Lung (tissue), 12 donors: Measurements from ENCODE around the gene PKHD1. TPM values are rescaled to one million over a fixed set of nuclear protein-coding genes. Genes with fewer than 3 reads are reported as not detected.
A peak's percentile ranks its signal among the peaks of the same experiment; 100 is the strongest.

Experiments
- ATAC-seq: fragments of 200-7000 bp; cut with Tn5 transposase; one replicate; pipeline ENCODE4 v1.9.1; 2020; ENCODE audit warnings: moderate number of reproducible peaks; ENCODE audit not compliant: insufficient read depth, low FRiP score
- DNase-seq, 3 donors: peaks; one replicate each; pipeline ENCODE4 v3.0.0-alpha.2; 2013 to 2017
- H3K27ac ChIP-seq, 2 donors: one replicate each; pipeline ENCODE4 v1.5.1; 2013; ENCODE audit warnings: mild to moderate bottlenecking in 2 of 2, moderate library complexity in 2 of 2, control low read depth in 1 of 2, inconsistent platforms in 1 of 2, low read depth in 1 of 2, low read length in 1 of 2
- H3K27me3 ChIP-seq, 3 donors: one replicate each; pipeline ENCODE4 v1.5.1; 2013; ENCODE audit warnings: low read length in 2 of 3; ENCODE audit not compliant: control insufficient read depth in 3 of 3, insufficient read depth in 3 of 3
- H3K36me3 ChIP-seq, 4 donors: one replicate each; pipeline ENCODE4 v1.5.1; 2013; ENCODE audit warnings: low read length in 4 of 4, mild to moderate bottlenecking in 1 of 4, moderate library complexity in 1 of 4; ENCODE audit not compliant: control insufficient read depth in 4 of 4, insufficient read depth in 4 of 4
- H3K4me1 ChIP-seq, 5 donors: one replicate each; pipeline ENCODE4 v1.5.1; 2013; ENCODE audit warnings: low read length in 5 of 5, mild to moderate bottlenecking in 2 of 5, moderate library complexity in 1 of 5; ENCODE audit not compliant: control insufficient read depth in 5 of 5, insufficient read depth in 5 of 5
- H3K4me3 ChIP-seq: one replicate; pipeline ENCODE4 v1.5.1; 2013; ENCODE audit warnings: mild to moderate bottlenecking, control low read depth, moderate library complexity
- H3K9ac ChIP-seq, 2 donors: one replicate each; pipeline ENCODE4 v1.5.1; 2013; ENCODE audit warnings: low read length in 2 of 2, control low read depth in 1 of 2; ENCODE audit not compliant: insufficient read depth in 1 of 2
- H3K9me3 ChIP-seq, 4 donors: one replicate each; pipeline ENCODE4 v1.5.1; 2013; ENCODE audit warnings: low read length in 3 of 4, mild to moderate bottlenecking in 1 of 4, moderate library complexity in 1 of 4; ENCODE audit not compliant: control insufficient read depth in 4 of 4, insufficient read depth in 3 of 4
- CTCF ChIP-seq: IDR thresholded peaks from 2 replicates; pipeline ENCODE4 v1.5.1; 2012; ENCODE audit warnings: mild to moderate bottlenecking; ENCODE audit errors: control extremely low read depth, extremely low read depth
- WGBS, 2 donors: extraction: QIAGEN DNeasy Blood & Tissue Kit; methylation state at CpG; one replicate each; pipeline ENCODE4 v1.1.7; 2013; 5-methylcytosine and 5-hydroxymethylcytosine counted together
- polyA plus RNA-seq, 2 donors: library from polyadenylated mRNA; stranded (reverse); fragments of 200-250 nt; gene quantifications; one replicate each; pipeline ENCODE4 v1.2.1, GENCODE V29; 2013
- total RNA-seq, 2 donors: library from RNA; depleted of rRNA in 1 of 2; stranded (reverse); fragments of >200 nt in 1 of 2; gene quantifications; one replicate each; pipeline ENCODE4 v1.2.1, GENCODE V29; 2014 to 2021
- donor health status: control.
- donor health status: control.
- donor health status: Bipolar disorder and iron deficiency.
- donor health status: healthy.
- donor health status: DM: yes; HTN: yes; CAD: no.

The PKHD1 gene
- total and polyA plus RNA-seq, 4 donors, result 0.01 to 6.1 (median 0.09) TPM

GRCh38 chr6:52024451-52025068, 62.9 kb downstream of the PKHD1 start:
- Histone ChIP-seq H3K27me3 (no peaks in the 10 kb centered on the region), H3K9ac (no peak overlapping the region), H3K9me3 (no peaks in the 10 kb centered on the region), H3K36me3 (no peaks in the 10 kb centered on the region), H3K27ac (no peak overlapping the region), H3K4me3 (no peak overlapping the region), H3K4me1 (peaks cover 0 to 3% (median 0%) of the 10 kb centered on the region in 5 donors)
- 90 to 91% methylated on average over 12 of the region's 12 CpGs for WGBS, 2 donors
- TF ChIP-seq CTCF, result no peak
- ATAC-seq (no peak), DNase-seq (no peak)

- no peak overlapping the region for H3K4me3 ChIP-seq
- DNase-seq (no peak), ATAC-seq (no peak)
- TF ChIP-seq CTCF, result no peak
- H3K27me3 ChIP-seq, result no peaks in the 10 kb centered on the region
- H3K36me3 ChIP-seq, result no peaks in the 10 kb centered on the region
- H3K9me3 ChIP-seq, result no peaks in the 10 kb centered on the region
- H3K4me1 ChIP-seq, result peaks cover 0 to 6% (median 0%) of the 10 kb centered on the region in 5 donors
- H3K27ac ChIP-seq, result no peak overlapping the region
- WGBS, 2 donors, result 78 to 83% methylated on average over 3 of the region's 3 CpGs
- no peak overlapping the region for H3K9ac ChIP-seq
Observed at GRCh38 chr6:52022675-52023074, 64.7 kb downstream of the PKHD1 start.

GRCh38 chr6:52020945-52021570, 66.4 kb downstream of the PKHD1 start:
- Histone ChIP-seq H3K4me3 (no peak overlapping the region), H3K27ac (no peak overlapping the region)

More at GRCh38 chr6:52020945-52021570, 66.4 kb downstream of the PKHD1 start:
- Histone ChIP-seq H3K9ac (no peak overlapping the region), H3K9me3 (no peaks in the 10 kb centered on the region), H3K36me3 (no peaks in the 10 kb centered on the region), H3K4me1 (peaks cover 0 to 6% (median 0%) of the 10 kb centered on the region in 5 donors), H3K27me3 (no peaks in the 10 kb centered on the region)
- WGBS, 2 donors, result 95 to 96% methylated on average over 2 of the region's 2 CpGs
- ATAC-seq, result no peak
- peak in 2 of 3 donors; percentile 54 to 56 for DNase-seq
- TF ChIP-seq CTCF, result no peak
